NCI-H82 treated with DMSO at 0.1 percent for 48 hours (cell line): ENCODE results near the gene GIMD1.
"Not testable (repeated sequence)": the region's sequence is repeated elsewhere in the genome, so short reads cannot be mapped to it uniquely, and the experiment has no call there.

Experiments used
- DNase-seq: peaks from one replicate; lab custom pipeline; 2025; ENCODE audit not compliant: unreplicated experiment; lab: John Stamatoyannopoulos, UW

GIMD1 gene

DNA sequence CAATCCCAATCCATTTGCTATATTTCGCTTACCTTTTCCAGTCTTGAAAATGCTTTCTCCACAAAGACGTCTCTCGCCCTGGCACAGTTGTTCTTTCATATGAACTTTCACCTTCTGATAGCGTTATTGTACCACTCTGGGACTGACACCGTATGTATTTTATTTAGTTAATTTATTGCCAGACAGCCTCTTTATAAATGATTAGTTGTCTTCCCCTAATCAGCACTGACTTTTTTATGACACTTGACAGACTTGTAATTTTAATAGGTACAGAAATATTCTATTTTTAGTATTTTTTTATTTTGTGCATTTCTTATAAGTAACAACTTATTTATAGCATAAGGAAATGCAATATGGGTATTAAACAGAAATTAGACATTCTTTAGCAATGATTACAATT, at the start of gene GIMD1:
GIMD1 (minus strand) TSS at position 101 of the 400 bp plus-strand sequence. CDS start 1,343 bp downstream, outside the sequence.
- DNase-seq: no peak

- no peak for DNase-seq
These were observed 45.8 kb upstream of the GIMD1 start for GRCh38 chr4:106414366-106414765.

DNA sequence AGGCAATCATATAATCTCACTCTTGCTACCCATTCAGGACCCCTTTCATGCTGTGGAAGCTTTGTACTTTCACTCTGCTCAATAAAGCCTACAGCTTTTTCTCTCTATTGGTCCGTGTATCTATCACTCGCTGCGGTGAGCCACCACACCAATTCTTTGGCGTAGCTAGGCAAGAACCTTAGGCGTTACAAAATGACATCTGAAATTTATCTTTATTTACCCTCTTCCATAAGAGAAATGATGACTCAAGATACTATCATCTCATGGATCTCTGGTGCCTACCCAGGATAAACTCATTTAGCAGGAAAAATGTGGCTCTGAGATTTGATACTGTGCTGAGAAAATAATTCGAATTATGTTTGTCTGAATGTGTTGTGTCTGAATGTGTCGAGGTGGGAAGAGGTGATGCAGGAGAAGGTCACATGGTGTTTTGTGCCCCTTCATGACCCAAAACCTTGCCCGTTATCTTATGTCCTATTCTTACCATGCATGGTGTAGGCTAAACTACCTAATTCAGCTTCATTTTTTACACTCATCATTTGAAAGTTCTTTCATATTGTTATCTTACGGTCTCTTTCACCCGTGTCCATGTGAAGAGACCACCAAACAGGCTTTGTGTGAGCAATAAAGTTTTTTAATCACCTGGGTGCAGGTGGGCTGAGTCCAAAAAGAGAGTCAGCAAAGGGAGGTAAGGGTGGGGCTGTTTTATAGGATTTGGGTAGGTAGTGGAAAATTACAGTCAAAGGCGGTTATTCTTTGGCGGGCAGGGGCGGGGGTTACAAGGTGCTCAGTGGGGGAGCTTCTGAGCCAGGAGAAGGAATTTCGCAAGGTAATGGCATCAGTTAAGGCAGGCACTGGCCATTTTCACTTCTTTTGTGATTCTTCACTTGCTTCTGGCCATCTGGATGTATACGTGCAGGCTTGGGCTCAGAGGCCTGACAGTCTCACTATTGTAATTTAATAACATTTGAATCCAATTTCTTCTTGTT, 41.6 kb upstream of the GIMD1 start:
- no peak for DNase-seq

- not testable (repeated sequence) for DNase-seq
These were observed 39.4 kb upstream of the GIMD1 start for GRCh38 chr4:106408004-106408403.

GRCh38 chr4:106401157-106401556, 32.6 kb upstream of the GIMD1 start:
- no peak for DNase-seq

- not testable (repeated sequence) for DNase-seq
These were observed 30.3 kb upstream of the GIMD1 start for GRCh38 chr4:106398898-106399297.

DNA sequence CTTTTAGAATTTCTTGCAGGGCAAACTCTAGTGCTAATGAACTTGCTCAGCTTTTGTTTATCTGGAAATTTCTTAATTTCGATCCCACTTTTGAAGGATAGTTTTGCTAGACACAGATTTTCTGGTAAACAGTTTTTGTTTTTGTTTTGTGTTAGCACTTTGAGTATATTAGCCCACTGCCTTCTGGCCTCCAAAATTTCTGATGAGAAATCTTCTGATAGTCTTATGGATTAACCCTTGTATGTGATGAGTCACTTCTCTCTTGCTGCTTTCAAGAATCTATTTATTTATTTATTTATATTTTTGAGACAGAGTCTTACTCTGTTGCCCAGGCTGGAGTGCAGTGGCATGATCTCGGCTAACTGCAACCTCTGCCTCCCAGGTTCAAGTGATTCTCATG, 27.0 kb upstream of the GIMD1 start:
- no peak for DNase-seq

DNA sequence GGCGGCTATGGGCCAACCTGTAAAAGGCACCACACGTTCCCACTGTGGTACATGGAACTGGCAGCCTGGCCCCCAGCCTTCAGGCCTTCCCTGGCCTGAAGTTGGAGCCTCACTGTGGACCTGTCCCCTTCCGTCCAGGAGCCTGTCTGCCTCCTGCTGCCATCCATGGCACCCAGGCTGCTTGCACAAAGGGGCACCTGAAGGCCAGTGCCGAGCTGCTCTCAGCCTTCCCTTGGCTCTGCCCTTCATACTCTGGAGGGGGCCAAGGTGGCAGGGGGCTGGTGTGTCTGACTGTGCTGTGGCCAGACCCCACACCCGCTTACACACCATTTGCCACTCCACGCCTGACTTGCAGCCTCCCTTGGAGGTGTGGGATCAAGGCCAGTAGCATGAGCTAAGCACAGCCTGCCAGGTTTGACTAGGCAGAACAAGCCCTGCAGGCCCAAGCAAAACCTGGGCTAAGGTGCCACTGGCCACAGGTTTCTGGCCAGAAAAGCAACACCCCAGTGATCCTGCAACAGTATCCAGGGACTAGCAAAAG, 17.3 kb upstream of the GIMD1 start:
- no peak for DNase-seq

- DNase-seq: no peak
These were observed 16.3 kb upstream of the GIMD1 start for GRCh38 chr4:106384878-106385277.

DNA sequence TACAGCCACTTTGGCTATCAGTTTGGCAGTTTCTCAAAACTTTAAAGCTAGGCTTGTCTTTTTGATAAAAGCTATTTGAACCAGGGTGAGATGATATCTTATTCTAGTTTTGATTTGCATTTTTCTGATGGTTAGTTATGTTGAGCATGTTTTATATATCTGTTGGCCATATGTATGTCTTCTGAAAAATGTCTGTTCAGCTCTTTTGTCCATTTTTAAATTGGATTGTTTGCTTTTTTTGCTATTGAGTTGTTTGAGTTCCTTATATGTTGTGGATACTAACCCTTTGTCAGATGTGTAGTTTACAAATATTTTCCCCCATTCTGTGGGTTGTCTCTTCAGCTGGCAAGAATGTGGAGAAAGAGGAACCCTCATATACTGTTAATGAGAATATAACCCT, 11.6 kb upstream of the GIMD1 start:
- DNase-seq: no peak

DNA sequence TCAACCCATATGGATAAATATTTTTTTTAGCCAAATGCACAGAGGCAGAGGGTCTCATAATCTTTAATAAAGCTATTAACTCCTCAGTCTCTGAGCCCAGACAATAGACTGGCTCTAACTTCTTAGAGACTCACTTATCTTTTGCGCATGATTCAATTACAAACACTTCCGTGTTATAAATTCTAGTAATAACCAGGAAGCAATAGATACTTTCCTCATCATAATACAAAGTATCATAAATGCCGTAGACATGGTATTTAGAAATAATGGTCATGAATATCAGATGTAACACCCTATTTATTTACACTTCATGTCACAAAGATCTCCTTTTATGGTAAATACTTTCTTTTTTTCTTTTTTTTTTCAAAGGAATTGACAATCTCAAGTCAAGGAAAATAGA, 4.4 kb upstream of the GIMD1 start:
- no peak for DNase-seq

- peak; percentile 7 for DNase-seq
These were observed 2.6 kb upstream of the GIMD1 start for GRCh38 chr4:106371161-106371560.

DNA sequence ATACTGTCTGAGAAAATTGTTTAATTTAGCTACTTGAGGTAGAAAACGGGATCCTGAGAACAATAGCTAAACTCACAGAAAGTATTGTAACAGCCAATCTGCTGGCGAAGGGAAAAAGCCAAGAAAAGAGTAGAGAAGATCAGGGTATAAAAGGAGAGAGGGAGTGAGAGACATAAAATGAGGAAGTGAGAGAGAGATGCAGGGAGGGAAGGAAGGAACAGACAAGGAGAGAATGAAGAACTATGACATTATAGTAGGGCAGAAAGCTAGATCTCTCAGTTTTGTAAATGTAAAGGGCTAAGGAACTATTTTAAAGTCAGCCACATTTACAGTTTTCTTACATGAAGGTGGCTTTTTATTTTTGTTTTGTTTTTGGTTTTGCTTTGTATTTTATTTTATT, 1.6 kb upstream of the GIMD1 start:
- DNase-seq: no peak

DNA sequence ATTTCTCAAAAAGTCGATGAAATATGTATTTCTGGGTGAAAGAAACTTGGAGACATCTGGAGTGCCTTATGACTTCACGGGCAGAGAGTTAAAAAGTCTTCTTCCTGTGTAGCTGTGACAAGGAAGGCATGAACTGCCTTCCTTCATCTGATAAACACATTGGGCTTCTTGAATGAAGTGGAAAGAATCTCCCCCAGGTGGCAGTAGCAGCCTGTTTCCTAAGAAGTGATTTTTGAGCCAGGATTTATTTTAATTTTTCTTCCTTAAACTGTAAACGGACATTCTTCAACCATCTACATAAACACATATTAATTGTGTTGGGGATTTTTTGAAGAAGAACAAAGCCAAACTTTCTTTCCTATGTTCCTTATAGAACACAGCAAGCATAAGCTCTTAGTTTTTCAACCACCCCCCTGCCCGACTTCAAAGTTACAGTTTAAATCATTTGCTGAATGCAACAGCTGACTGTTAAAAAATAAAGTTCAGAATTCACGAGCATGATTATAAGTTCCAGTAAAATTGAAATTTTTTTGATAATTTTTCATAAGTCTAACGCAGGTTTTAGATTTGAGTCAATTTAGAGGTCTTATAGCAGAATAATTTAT, 980 bp upstream of the GIMD1 start:
- DNase-seq: peak; percentile 19

GRCh38 chr4:106367072-106367471, 1.5 kb downstream of the GIMD1 start:
- DNase-seq: no peak

DNA sequence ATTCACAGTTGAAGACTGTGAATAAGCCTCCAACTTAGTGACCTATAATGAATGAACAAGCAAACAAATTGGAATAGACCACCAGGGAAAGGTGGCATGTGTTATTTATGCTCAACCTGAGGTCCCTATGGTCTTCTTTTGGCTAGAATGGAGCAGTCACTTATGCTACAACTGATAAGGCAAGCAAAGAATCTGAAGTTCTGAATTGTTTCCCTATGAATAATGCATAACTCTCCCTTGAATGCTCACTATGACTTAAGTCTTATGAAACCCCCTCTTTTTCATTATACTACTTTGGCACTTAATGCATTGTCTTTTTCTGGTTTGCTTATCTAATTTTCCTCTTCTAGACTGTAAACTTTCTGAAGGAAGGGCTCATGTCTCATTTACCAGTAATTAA, 2.6 kb downstream of the GIMD1 start:
- DNase-seq: no peak

- DNase-seq: no peak
These were observed 3.0 kb downstream of the GIMD1 start for GRCh38 chr4:106365613-106366012.

DNA sequence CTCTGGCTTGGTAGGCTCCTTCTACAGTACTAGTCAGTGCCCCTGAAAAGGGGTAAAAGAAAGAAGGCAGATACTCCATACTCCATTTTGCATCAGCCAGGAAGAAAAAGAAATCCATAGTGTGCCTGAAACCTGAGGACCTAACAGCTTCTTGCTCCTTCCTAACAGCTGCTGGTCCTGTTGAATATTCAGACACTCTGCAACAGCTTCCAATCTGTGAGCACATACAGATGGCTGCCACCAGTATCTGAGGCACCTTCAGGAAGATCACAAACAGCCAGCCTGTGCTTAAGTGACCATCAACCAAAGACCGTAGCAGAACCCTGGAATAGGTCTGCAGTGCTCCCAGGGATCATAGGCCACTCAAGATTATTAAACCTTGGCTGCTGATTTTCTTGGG, 4.3 kb downstream of the GIMD1 start:
- no peak for DNase-seq

- DNase-seq: no peak
These were observed 6.3 kb downstream of the GIMD1 start for GRCh38 chr4:106362086-106362825.

GRCh38 chr4:106358899-106359298, 9.7 kb downstream of the GIMD1 start:
- DNase-seq: no peak

DNA sequence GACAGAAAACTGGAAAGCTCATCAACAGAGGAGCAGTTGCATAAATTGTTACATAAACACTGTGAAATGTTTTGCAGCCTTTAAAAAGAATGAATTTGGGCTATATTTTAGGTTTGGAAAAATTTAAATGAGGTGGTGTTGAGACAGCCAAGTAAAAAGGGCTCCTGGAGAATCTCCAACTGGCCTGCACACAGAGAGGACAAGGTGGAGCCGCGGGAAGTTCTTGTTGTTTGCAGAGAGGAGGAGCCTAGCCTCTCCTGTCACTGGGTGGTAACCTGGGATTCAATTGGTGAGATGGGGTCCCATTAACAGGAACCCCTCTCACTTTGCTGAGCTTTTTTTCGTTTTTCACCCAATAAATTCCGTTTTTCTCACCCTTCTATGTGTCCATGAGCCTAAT, 13.4 kb downstream of the GIMD1 start:
- DNase-seq: no peak
